ENCODE data around the gene HSPG2. TPM values are rescaled to one million over a fixed set of nuclear protein-coding genes. Genes with fewer than 3 reads are reported as not detected.

Gene HSPG2
- total RNA-seq, 5 donors from 2014 or later (not counting 1 experiment from before 2014, with no cell fraction given), result 4.4 to 9.3 (median 7.9) TPM

Other genes with a start within 250 kb of the HSPG2 start
- 10 to 100 TPM; 65.8 to 95.6 (median 77.5) TPM for gene USP48, start 154.2 kb downstream of the HSPG2 start, total RNA-seq
- gene LDLRAD2, start 125.0 kb downstream of the HSPG2 start, total RNA-seq, result under 1 TPM in 2 of 5 donors, not detected in 3; 0.07 to 0.13 TPM
- gene CELA3B, start 39.7 kb upstream of the HSPG2 start, total RNA-seq, result 1 to 10 TPM in 3 of 5 donors, not detected in 2; 6.9 to 7.5 (median 7.3) TPM
- 10 to 100 TPM in 3 of 5 donors, not detected in 2; 11.4 to 15.6 (median 13.3) TPM for gene CELA3A, start 64.3 kb upstream of the HSPG2 start, total RNA-seq
- gene CDC42, start 115.4 kb upstream of the HSPG2 start, total RNA-seq, result 100 to 1,000 TPM; 181 to 348 (median 192) TPM
- gene WNT4, start 205.8 kb upstream of the HSPG2 start, total RNA-seq, result not detected

Measured in T-cell (primary cell).